ENCODE data around the gene PPCDC.

Gene PPCDC

DNA sequence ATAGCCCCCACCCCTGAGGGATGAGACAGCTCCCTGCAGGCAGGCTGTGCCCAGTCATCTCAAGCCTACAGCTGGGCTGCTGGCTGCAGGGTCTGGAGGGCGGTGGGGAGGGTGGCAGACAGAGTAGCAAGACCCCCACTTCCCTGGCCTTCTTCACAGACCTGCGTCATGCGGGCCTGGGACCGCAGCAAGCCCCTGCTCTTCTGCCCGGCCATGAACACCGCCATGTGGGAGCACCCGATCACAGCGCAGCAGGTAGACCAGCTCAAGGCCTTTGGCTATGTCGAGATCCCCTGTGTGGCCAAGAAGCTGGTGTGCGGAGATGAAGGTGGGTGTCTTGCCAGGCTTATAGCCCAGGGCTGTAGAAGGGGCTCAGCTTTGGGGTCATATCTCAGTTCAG is 25.0 kb downstream of the PPCDC start:
- no peak for DNase-seq

DNA sequence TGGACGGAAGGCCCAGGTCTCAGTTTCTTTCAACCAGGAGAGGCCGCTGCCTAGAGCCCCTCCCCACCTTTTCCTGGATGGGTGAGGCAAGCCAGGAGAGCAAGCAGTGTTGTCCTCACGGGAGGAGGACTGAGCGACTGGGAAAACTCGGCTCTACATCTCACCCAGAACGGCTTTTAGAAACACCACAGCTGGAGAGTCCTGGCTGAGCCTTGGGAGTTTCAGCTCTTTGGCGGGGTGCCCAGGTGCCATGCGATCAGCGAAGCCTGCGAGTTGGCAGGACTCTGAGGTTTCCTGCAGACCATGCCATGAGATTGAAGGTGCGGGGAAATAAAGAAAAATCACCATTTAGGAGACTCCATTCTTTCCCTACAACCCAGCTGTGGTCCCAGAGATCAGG is 26.0 kb downstream of the PPCDC start:
- DNase-seq = no peak

DNA sequence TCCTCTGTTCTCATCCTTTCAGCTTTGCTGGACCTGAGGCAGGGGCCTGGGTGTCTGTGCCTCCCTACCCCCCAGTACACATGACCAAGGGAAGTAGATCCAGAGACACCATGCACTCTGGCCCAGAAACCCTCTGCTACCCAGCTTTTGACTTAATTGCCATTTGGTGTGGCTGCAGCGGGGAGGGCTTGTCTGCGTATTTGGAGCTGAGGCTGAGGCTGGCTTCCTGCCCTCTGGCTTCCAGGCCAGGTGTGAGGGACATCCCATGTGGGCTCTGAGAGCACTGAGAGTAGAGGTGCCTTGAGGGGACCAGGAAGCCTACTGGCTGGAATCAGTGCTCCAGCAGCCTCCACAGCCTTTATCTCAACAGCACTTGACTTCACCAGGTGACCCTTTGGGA is 26.9 kb downstream of the PPCDC start:
- DNase-seq = no peak

DNA sequence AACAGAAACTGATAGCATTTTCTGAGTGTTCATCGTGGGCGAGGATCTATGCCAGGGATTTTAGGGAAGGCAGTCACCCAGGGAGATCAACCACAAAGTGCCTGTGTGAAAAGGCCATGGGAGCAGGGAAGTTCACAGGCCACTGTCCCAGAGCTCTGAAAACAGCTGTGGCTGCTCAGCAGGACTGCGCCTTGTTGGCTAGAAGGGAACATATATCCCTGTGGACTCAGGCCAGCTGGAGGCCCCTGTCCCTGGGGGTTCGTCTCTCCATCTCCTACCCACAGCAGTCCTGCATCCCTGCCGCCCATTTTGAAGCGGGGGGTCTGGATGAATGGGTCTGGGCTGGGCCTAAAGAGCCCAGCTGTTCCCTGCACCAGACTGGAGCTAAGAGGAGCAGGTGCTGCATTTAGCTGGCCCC is 27.8 kb downstream of the PPCDC start:
- no peak for DNase-seq

DNA sequence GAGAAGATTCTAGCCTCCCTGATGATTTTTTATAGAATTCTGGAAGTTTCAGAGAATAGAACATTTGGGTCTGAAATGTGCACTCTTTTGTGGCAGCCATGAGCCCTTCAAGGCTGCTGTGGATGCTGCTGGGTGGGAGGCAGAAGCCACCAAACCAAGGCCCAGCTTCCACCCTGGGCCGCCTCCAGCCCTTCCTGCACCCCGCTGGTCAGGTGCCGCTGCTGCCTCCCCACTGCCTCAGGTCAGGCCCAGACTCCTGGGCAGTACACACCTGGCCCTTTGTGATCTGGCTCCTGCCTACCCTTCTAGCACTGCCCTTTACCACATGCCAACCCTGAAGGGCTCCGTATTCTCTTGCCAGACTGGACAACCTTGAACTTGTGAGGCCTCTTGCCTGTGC is 28.3 kb downstream of the PPCDC start:
- no peak for DNase-seq

DNA sequence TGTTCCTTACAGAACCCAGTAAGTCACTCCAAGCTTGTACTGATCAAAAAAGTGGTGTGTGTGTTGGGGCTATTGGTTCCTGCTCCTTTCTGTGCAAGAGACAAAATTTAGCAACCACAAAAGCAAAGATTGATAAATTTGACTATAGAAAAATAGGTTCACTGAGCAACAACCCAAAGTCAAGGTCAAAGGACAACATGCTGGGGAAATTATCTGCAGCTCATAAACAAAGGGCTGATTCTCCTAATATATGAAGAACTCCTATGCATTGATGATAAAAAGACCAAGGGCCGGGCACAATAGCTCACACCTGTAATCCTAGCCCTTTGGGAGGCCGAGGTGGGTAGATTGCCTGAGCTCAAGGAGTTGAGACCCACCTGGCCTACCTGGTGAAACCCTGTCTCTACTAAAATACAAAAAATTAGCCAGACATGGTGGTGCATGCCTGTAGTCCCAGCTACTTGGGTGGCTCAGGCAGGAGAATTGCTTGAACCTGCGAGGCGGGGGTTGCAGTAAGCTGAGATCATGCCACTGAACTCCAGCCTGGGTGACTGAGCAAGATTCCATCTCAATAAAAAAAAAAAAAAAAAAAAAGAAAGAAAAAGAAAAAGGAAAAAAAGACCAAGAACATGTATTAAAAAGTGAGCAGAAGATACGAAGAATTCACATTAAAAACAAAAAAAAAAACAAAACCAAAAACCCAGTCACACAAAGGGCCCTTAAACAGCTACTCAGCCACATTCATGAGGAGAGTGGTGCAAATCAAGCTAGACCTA is 29.8 kb downstream of the PPCDC start:
- DNase-seq = no peak

DNA sequence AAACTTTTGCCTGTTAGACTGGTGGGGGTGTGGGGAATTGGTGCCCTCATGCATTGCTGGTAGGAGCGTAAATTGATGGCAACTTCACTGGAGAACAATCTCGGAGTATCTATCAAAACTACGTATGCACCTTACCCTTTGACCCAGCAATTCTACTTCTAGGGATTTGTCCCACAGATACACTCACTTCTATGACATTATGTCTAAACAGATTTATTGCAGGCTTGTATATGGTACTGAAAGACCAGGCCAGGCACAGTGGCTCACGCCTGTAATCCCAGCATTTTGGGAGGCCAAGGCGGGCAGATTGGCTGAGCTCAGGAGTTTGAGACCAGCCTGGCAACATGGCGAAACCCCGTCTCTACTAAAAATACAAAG is 30.3 kb downstream of the PPCDC start:
- DNase-seq = no peak

DNA sequence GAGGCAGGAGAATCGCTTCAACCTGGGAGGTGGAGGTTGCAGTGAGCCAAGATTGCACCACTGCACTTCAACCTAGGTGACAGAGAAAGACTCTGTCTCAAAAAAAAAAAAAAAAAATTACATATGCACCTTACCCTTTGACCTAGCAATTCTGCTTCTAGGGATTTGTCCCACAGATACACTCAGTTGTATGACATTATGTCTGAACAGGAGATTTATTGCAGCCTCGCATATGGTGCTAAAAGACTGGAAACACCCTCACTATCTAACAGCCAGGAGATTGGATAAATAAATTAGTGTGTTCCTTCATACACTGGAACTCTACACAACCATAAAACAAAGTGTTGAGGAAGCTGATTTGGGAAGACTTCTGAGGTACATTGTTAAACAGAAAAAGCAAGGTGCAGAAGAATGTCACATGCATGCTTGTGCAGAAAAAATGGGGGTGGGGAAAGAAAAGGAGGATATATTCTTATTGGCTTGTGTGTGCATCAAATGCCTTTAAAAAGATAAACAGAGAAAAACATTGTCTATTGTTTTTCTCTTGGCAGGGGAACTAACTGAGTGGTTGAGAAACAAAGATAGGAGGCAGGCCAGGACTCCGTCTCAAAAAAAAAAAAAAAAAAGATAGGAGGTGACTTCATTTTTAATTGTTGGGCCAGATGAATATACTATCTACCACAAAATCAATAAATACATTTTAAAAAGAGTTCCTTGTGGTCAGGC is 30.9 kb downstream of the PPCDC start:
- DNase-seq = no peak

DNA sequence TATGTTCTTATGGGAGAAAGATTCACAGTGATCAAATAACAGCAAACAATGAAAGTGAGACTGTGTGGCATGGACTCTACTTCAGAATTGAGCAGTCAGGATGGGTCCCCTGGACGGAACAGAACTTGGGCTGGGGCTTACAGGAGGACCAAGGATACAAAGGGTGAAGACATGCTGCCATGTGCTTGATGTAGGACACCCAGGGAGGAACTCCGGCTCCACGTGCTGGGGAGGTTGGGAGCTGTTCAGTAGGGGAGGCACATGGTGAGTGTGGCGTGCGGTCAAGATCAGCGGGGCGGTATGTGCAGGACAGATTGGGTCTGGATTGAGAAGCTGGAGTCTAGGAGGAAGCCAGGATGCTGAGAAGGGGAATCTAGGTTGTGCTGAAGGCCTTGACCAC is 32.6 kb downstream of the PPCDC start:
- no peak for DNase-seq

DNA sequence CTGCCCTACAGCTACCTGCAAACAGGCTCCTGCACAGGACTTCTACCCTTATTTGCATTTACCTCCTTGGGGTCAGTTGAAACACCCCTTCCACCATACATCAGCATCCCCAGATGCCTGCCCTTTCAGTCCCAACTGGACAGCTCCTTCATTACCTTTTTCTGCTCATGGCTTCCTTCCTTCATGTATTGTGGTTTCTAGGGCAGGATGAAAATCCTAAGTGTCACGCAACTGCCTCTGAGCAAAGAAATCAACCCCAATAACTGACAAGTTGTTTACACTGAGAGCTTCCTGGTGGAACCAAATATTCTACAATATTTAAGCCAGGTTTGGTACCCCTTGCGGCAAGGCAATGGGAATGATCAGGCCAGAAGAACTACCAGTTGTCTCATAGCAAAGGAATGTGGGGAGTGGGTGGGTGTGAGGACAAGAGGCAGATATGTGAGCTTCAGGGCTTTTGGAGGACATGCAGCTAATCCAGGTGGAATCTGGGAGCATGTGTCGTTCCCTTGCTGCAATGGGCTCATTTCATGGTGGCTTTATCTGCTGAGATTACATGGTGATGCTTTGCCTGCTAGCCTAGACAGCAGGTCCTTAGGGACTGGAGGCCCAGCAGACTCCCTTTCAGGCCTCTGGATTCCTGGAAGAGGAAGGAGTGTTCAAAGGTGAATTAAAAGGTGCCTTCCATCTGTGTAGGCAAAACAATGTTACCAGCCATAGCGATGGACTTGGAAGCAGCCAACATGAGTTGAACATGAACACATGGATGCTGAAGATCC is 34.9 kb downstream of the PPCDC start:
- DNase-seq = no peak

DNA sequence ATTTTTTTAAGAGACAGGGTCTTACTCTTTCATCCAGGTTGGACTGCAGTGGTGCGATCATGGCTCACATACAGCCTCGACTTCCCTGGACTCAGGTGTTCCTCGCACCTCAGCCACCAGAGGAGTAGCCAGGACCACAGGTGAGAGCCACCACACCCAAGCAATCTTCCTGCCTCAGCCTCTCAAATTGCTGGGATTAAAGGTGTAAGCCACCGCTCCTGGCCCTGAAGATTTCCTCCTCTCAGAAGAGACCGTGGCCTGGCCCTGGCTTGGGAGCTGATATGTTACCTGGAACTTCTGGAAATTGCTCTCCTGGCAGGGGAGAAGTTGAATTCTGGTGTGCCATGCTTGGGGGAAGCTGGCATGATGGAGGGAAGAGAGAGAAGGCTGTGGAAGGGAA is 36.2 kb downstream of the PPCDC start:
- no peak for DNase-seq

DNA sequence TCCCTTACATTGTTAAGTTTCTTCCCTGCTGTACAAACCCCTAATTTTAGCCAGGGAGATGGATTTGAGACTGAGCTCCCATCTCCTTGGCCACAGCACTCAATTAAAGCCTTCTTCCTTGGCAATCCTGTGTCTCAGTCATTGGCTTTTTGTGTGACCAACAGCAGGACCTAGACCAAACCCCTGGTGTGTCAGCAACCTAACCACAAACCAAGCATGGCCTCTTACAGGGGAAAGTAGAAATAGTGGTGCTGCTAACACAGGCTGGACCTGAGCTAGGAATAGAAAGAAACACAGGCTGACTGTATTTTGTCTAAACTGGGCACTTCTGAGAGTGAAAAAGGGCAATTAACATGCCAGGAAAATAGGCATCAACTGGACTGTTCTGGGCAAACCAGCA is 37.9 kb downstream of the PPCDC start:
- DNase-seq = no peak

DNA sequence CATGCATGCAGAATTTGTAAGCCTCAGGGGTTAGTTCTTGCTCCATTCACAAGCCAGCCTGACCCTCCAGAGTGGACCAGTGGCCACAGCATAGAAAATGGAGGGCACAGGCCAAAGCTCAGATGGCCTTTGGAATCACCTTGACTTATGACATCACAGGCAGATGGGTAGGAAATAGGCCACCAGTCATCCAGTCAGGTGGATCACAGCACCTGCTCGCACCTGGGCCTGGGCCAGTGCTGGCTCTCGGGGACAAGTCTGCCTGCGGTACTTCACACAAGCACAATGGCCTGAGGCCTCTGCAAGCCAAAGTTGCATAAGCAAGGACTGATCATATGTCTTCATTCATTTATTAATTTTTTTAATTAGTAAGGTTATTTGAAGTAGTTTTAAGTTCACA is 39.3 kb downstream of the PPCDC start:
- DNase-seq = no peak

DNA sequence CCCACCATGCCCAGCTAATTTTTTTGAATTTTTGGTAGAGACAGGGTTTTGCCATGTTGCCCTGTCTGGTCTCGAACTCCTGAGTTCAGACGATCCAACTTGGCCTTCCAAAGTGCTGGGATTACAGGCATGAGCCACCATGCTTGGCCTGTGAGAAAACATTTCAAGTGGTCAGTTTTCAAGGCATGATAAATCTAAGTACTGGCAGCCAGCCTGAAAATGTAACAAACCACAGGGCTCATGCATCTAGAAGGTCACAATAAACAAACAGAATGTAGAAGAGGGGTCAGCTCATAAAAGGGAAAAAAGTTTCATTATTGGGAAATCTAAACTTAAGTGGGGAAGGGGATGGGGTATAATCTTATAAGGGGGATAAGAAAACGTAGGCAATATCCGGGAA is 39.9 kb downstream of the PPCDC start:
- no peak for DNase-seq

DNA sequence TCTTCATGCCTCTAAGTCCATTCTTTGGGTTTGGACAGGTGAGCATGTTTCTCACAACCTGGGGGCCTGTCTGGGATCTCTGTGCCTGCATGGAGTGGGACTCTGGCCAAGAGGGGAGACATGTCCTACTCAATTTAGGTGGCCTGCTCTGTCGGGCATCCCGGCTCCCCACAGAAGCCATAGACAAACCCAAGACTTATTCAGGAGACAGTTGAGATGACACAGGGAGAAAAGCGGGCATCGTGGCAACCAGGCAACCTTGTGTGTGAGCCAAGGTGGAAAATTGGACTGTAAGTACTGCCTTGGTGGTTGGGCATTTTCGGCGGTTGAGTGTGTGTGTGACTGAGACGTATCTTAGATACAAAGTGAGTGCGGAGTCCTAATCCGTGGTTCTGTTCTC is 40.5 kb downstream of the PPCDC start:
- no peak for DNase-seq

DNA sequence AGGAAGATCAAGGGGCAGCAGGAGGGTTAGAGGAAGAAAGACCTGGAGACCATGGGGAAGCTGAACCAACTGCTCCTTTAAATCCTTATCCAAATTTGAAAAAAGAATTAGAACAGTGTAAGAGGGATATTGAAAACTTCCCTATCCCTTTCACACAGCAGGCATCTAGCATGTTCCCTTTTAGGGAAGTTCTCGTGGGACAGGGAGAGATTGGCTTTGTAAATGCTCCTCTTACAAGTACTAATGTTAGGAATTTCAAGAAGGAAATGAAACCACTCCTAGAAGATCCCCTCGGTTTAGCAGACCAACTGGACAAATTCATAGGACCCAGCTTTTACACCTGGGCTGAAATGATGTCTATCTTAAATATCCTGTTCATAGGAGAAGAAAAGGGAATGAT is 41.5 kb downstream of the PPCDC start:
- no peak for DNase-seq

DNA sequence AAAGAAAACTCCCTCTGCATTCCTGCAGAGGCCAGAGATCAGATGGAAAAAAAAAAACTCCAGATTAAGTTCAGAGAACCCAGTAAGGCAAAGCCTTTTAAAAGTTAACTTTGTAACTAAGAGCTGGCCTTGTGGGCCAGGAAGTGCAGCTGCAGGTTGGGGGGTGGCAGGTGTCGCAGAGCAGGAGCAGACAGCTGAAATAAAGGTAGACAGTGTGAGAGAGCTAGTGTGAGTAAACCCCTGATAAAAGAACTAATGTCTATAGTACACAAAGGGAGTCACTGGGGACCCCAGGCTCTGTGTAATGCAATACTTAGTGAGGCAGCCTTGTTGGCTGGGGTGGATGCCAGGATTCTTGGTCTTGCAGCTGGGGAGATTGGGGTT is 42.1 kb downstream of the PPCDC start:
- no peak for DNase-seq

DNA sequence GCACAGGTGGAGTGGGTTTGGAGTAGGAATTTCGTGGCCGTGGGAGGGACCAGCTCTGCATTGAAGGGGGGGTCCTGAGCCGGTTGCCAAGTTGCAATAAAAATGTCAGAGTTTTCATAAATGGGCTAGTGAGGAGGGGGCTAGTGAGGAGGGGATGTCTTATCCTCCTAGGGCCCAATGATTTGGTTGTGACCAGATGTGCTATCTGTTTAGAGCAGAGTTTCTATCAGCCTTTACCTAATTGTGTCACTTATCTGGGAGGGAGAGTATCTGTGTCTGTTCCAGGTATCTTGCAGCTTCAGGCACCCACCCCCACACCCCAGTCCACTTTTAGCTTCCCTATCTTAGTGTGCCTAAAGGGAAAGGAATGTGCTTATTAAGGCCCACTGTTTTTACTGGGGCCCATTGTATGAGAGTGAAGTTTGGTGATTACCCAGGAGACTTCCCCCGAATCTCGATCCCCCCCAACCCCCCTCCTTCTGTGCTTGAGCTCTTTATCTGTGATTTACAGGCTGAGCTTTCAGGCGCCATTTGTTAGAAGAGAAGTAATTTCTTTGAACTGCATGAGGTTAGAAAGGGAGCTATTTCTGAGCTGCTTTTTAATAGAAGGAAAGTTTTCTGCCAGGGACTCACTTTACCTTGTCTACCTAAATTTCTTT is 42.6 kb downstream of the PPCDC start:
- DNase-seq = no peak

DNA sequence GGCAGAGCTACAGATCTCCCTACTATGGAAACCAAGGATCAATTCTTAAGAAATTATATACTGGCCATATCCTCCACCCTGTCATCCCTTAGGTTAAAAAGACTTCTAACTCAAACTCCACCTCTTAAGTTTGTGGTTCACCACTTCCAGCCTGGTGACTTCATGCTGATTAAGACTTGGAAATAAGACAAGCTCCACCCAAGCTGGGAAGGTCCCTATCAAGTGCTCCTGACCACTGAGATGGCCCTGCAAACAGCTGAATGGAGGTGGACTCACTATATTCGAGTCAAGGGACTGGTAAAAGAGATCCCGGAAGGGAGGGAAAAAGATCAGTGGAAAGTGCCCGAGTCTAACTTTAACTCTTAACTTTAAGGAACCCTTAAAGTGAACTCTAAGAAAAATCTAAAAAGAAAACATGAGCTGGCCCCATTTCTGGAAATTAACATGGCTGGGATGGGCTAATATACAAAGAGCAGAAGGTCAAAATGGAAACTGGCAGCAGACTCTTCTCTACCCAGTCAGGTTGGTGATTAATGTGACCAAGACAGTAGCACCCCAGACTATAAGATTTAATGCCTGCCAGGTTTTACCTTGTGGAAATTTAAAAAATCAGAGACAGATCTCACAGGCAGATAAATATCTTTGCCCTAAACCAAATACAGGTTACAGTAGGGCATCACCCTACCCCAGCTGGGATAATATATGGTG is 43.9 kb downstream of the PPCDC start:
- no peak for DNase-seq

DNA sequence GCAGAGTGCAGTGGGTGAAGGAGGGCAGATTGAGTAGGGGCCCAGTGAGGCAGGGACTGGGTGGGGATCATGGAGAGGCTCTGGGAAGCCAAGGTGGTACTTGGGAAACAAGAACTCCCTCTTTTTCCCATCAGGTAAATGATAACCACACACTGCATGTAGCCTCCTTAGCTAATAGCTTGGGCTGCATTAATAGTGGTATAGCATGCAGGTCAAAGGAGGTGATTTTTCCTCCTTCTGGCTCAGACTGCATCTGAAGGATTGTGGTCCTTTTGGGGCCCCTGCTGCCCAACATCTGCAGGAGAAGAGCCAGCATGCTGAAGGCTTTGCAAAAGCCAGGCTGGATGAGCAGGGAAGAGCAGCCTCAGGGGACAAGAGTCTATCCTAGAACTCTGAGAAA is 45.4 kb downstream of the PPCDC start:
- DNase-seq = no peak

DNA sequence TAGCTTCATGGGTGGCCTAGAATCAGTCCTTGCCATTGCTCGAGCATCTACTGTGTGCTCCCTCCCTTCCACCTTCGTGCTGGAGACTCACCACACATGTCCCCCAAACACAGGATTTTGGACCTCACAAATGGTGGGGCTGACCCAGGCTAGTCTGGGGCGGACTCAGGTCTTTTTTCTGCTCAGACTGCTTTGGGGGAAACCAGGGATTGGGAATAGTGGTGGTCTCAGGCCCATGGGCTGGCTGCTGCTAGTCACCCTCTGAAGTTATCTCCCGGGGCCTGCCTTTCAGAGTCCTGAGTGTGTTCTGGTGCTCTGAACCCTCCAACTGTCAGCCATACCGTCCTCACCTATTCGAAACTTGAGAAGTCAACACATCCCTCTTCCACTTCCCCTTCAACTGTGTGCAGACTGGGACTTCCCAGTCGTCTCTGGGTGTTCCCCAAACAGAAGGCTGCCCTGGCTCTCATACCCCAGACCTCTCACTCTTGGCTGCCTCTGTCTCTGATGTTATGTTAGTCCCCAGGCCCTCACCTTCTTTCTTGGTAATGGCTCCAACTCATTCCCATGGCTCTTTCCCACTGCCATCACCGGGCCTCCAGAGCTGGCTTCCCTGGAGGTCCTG is 46.0 kb downstream of the PPCDC start:
- no peak for DNase-seq

DNA sequence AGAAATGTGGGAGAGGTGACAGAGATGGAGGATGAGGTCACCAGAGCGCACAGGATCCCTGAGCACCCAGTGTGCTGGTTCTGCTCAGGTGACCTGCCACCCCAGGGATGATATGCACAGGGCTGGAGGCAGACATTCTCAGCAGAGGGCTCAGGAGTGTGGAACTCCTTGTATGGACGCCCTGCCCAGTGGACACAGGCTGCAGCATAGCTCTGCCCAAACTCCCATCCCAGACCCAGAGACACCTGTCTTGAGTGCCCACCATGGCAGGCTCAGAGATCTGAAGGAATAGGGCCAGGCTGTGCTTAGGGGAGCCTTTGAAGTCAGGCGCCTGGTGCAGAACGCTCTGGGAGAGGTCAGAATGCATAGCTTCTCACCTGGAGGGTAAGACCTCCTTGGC is 47.3 kb downstream of the PPCDC start:
- no peak for DNase-seq
